Natural killer cell (primary cell): ENCODE results near the gene COL15A1. TPM values are rescaled to one million over a fixed set of nuclear protein-coding genes. Genes with fewer than 3 reads are reported as not detected.

Source experiments
- ATAC-seq, 3 donors: fragments of 150-1000 bp in 2 of 3; fragments of 200-7000 bp in 1 of 3; cut with Tn5 transposase; 1 replicate in 1 of 3; 2 replicates in 2 of 3; pipeline ENCODE4 v1.10.0; 2021; ENCODE audit warnings: mild to moderate bottlenecking in 2 of 3, moderate library complexity in 2 of 3
- DNase-seq, 2 donors: peaks; one replicate each; pipeline versions ENCODE4 v3.0.0 to v3.0.0-alpha.2; 2013 to 2021; ENCODE audit warnings: mixed read lengths in 1 of 2
- H3K27ac ChIP-seq: one replicate; pipeline ENCODE4 v1.5.1; 2013; ENCODE audit warnings: mild to moderate bottlenecking, low read length
- H3K27me3 ChIP-seq: one replicate; pipeline ENCODE4 v1.6.1; 2013; ENCODE audit warnings: low read length; ENCODE audit not compliant: control insufficient read depth, insufficient read depth
- H3K36me3 ChIP-seq: one replicate; pipeline ENCODE4 v1.6.1; 2013; ENCODE audit warnings: low read length; ENCODE audit not compliant: control insufficient read depth, insufficient read depth
- H3K4me1 ChIP-seq: one replicate; pipeline ENCODE4 v1.6.1; 2013; ENCODE audit warnings: low read length; ENCODE audit not compliant: control insufficient read depth, insufficient read depth
- H3K4me3 ChIP-seq: one replicate; pipeline ENCODE4 v1.5.1; 2013; ENCODE audit warnings: low read length
- H3K9me3 ChIP-seq: one replicate; pipeline ENCODE4 v1.6.1; 2013; ENCODE audit warnings: low read length; ENCODE audit not compliant: control insufficient read depth, insufficient read depth
- H3K27ac Mint-ChIP-seq, 2 donors: one replicate each; pipeline ENCODE4 v1.8.0; 2022; ENCODE audit warnings: mild to moderate bottlenecking in 2 of 2, mixed read lengths in 2 of 2, moderate library complexity in 1 of 2
- H3K27me3 Mint-ChIP-seq, 2 donors: one replicate each; pipeline ENCODE4 v1.8.0; 2022; ENCODE audit warnings: low read depth in 2 of 2, mixed read lengths in 2 of 2
- H3K36me3 Mint-ChIP-seq: one replicate; pipeline ENCODE4 v1.8.0; 2022; ENCODE audit warnings: mixed read lengths
- H3K4me1 Mint-ChIP-seq, 2 donors: one replicate each; pipeline ENCODE4 v1.8.0; 2022; ENCODE audit warnings: mixed read lengths in 2 of 2
- H3K4me3 Mint-ChIP-seq: one replicate; pipeline ENCODE4 v1.8.0; 2022; ENCODE audit warnings: mild to moderate bottlenecking, moderate library complexity, mixed read lengths
- H3K9me3 Mint-ChIP-seq, 2 donors: one replicate each; pipeline ENCODE4 v1.8.0; 2022; ENCODE audit warnings: mixed read lengths in 2 of 2
- WGBS: methylation state at CpG from one replicate; pipeline ENCODE4 v1.1.7; 2013; ENCODE audit warnings: missing lambda C conversion rate; ENCODE audit not compliant: insufficient coverage; 5-methylcytosine and 5-hydroxymethylcytosine counted together
- intact Hi-C: fragments of 100-400 bp; cut with micrococcal nuclease; formaldehyde crosslinking; loops from one replicate; pipeline ENCODE4 v1.14.2; 2022
- total RNA-seq, 4 donors: library from RNA; stranded (reverse); fragments of 120-200 nt in 1 of 4; gene quantifications; one replicate each; pipeline versions ENCODE4 v1.2.3 to v1.2.4, GENCODE V29; 2013 to 2022
- TF ChIP-seq, protein P1 (sequence below): fragments of 200-600 bp; IDR thresholded peaks from one replicate; pipeline ENCODE4 v1.8.0; 2022; ENCODE audit warnings: antibody characterized with exemption

Gene COL15A1
- total RNA-seq, 3 donors from 2014 or later (not counting 1 experiment from before 2014, with no cell fraction given) = 0.18 to 0.82 (median 0.19) TPM

DNA sequence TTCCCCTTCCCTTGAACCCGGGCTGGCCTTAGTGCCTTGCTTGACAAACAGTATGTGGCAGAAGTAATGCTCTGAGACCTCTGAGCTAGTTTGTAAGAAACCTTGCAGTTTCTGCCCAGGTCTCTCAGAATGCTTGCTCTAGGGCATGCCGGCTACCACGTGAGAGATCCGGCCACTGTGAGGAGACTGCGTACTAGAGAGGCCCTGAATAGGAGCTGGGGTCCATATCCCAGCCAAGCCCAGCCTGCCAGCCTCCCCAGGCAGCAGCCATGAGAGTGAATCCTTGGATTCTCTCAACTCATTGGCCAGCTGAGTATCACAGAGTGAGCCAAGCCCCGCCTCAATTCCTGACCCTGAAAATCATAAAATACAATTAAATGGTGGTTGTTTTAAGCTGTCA lies 16.0 kb upstream of the COL15A1 start:
- H3K4me3 Mint-ChIP-seq = no peak overlapping the region
- H3K4me3 ChIP-seq = no peak overlapping the region
- intact Hi-C loops = no loop called here
- H3K4me1 ChIP-seq = no peaks in the 10 kb centered on the region
- 83% methylated on average over 6 of the region's 6 CpGs for WGBS
- H3K27me3 ChIP-seq = no peaks in the 10 kb centered on the region
- H3K36me3 ChIP-seq = no peaks in the 10 kb centered on the region
- no peaks in the 10 kb centered on the region for H3K9me3 Mint-ChIP-seq
- DNase-seq (no peak), ATAC-seq (no peak)
- H3K27ac Mint-ChIP-seq = no peak overlapping the region
- no peaks in the 10 kb centered on the region for H3K36me3 Mint-ChIP-seq
- no peaks in the 10 kb centered on the region for H3K4me1 Mint-ChIP-seq
- H3K27ac ChIP-seq = no peak overlapping the region
- TF ChIP-seq, protein P1, sequence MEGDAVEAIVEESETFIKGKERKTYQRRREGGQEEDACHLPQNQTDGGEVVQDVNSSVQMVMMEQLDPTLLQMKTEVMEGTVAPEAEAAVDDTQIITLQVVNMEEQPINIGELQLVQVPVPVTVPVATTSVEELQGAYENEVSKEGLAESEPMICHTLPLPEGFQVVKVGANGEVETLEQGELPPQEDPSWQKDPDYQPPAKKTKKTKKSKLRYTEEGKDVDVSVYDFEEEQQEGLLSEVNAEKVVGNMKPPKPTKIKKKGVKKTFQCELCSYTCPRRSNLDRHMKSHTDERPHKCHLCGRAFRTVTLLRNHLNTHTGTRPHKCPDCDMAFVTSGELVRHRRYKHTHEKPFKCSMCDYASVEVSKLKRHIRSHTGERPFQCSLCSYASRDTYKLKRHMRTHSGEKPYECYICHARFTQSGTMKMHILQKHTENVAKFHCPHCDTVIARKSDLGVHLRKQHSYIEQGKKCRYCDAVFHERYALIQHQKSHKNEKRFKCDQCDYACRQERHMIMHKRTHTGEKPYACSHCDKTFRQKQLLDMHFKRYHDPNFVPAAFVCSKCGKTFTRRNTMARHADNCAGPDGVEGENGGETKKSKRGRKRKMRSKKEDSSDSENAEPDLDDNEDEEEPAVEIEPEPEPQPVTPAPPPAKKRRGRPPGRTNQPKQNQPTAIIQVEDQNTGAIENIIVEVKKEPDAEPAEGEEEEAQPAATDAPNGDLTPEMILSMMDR = no peak
- peaks cover 0 to 8% of the 10 kb centered on the region in 2 donors for H3K27me3 Mint-ChIP-seq
- H3K9me3 ChIP-seq = no peaks in the 10 kb centered on the region

DNA sequence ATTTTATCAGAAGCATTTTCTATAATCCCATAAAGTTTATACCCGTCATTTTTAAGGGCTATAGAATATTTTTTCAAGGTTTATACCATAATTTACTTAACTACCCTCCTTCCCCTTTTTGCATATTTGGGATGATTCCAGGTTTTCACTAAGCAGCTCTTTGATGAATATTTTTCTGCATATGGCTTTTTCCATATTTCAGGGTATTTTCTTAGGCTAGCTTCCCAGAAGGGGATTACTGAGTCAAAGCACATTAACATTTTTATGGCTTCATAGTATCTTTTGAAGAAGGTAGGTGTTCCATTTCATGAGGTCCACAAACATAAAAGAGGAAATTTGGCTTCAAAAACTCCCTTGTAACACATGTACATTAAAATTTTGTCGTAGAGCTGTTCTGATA lies 14.6 kb upstream of the COL15A1 start:
- H3K9me3 Mint-ChIP-seq = no peaks in the 10 kb centered on the region
- DNase-seq (no peak), ATAC-seq (no peak)
- TF ChIP-seq, protein P1 = no peak
- intact Hi-C loops = no loop called here
- H3K27ac ChIP-seq = no peak overlapping the region
- H3K36me3 Mint-ChIP-seq = no peaks in the 10 kb centered on the region
- no peaks in the 10 kb centered on the region for H3K36me3 ChIP-seq
- peaks cover 0 to 8% of the 10 kb centered on the region in 2 donors for H3K27me3 Mint-ChIP-seq
- H3K27ac Mint-ChIP-seq = no peak overlapping the region
- no peak overlapping the region for H3K4me3 ChIP-seq
- no CpG with 5 or more reads among the region's 2 CpGs for WGBS
- no peaks in the 10 kb centered on the region for H3K27me3 ChIP-seq
- no peak overlapping the region for H3K4me3 Mint-ChIP-seq
- no peaks in the 10 kb centered on the region for H3K4me1 Mint-ChIP-seq
- no peaks in the 10 kb centered on the region for H3K4me1 ChIP-seq
- no peaks in the 10 kb centered on the region for H3K9me3 ChIP-seq

DNA sequence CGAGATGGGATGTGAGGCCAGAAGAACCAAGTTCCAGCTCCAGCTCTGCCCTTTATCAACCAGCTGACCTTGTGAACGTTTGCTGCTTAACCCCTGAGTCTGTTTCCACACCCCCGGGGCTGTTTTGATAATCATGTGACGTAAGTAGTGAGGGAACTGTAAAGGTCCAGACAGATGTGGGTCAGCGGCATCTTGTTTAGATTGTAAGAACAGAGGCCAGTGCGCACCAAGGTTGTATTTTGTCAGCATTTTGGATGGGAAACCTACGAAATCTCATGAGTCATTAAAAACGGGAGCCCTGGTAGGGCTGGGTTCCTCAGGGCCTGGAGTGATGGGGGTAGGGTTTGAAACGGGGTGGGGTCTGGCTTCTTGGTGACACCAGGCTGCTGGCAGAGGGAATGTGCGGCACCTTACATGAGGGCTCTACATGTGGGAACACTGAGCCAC lies 13.8 kb upstream of the COL15A1 start:
- WGBS = 87% methylated on average over 10 of the region's 10 CpGs
- Mint-ChIP-seq H3K27me3 (peaks cover 5 to 12% of the 10 kb centered on the region in 2 donors), H3K36me3 (no peaks in the 10 kb centered on the region), H3K4me3 (no peak overlapping the region), H3K27ac (no peak overlapping the region), H3K4me1 (no peaks in the 10 kb centered on the region), H3K9me3 (no peaks in the 10 kb centered on the region)
- Histone ChIP-seq H3K36me3 (no peaks in the 10 kb centered on the region), H3K9me3 (no peaks in the 10 kb centered on the region), H3K4me3 (no peak overlapping the region), H3K4me1 (no peaks in the 10 kb centered on the region), H3K27ac (no peak overlapping the region), H3K27me3 (no peaks in the 10 kb centered on the region)
- ATAC-seq (no peak), DNase-seq (no peak)
- intact Hi-C loops = no loop called here
- TF ChIP-seq, protein P1 = no peak

DNA sequence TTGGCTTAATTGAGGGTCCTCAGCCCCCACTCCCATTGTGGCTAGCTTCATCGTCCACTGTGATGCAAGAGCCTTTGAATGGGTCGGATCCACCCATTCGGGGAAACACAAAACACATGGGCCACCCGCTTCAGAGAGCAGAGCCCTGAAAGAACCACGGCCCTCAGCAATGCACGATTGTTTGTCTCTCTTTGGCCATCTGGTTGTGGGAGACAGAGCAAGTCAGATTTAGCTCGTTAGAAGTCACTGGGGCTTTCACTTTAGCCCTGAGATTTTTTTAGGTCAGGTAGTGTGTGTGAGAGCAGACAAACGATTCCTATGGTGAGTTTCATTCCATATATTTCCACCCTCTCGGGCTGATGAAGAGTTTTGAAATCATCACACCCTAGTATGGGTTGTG lies 12.9 kb upstream of the COL15A1 start:
- peaks cover 10 to 13% of the 10 kb centered on the region in 2 donors for H3K27me3 Mint-ChIP-seq
- Histone ChIP-seq H3K27ac (no peak overlapping the region), H3K9me3 (no peaks in the 10 kb centered on the region), H3K4me1 (no peaks in the 10 kb centered on the region), H3K27me3 (no peaks in the 10 kb centered on the region), H3K4me3 (no peak overlapping the region), H3K36me3 (no peaks in the 10 kb centered on the region)
- DNase-seq = no peak
- intact Hi-C loops = no loop called here
- H3K4me1 Mint-ChIP-seq = no peaks in the 10 kb centered on the region
- ATAC-seq = no peak
- no peaks in the 10 kb centered on the region for H3K9me3 Mint-ChIP-seq
- H3K27ac Mint-ChIP-seq = no peak overlapping the region
- no peak overlapping the region for H3K4me3 Mint-ChIP-seq
- TF ChIP-seq, protein P1 = no peak
- 77% methylated on average over 7 of the region's 9 CpGs for WGBS
- no peaks in the 10 kb centered on the region for H3K36me3 Mint-ChIP-seq
